H1 (cell line): ENCODE data around the gene GABRR1. TPM values are rescaled to one million over a fixed set of nuclear protein-coding genes. Genes with fewer than 3 reads are reported as not detected.
"Not testable (repeated sequence)": the region's sequence is repeated elsewhere in the genome, so short reads cannot be mapped to it uniquely, and the experiment has no call there.

ENCODE experiments used
- CTCF ChIA-PET: fragments of 300-600 bp; sonication (Branson Sonifier 250); formaldehyde crosslinking; loops from one replicate; lab custom pipeline; 2021; ENCODE audit not compliant: partially characterized antibody; lab: Charles Lee
- POLR2A ChIA-PET: fragments of 300-600 bp; sonication (Branson Sonifier 250); formaldehyde crosslinking; loops from one replicate; lab custom pipeline; 2021; ENCODE audit warnings: inconsistent platforms; ENCODE audit not compliant: partially characterized antibody; lab: Charles Lee
- DNase-seq, 2 experiments: peaks; one replicate each; pipeline versions ENCODE4 v3.0.0 to v3.0.0-alpha.2; 2010 to 2022; ENCODE audit warnings: low spot score in 2 of 2, low read depth in 1 of 2, mixed read lengths in 1 of 2
- FAIRE-seq: peaks from 2 replicates; lab custom pipeline; 2011; peaks lifted over from hg19 to GRCh38; lab: Jason Lieb, UNC
- H2AFZ ChIP-seq: 2 replicates; pipeline ENCODE4 v1.8.1; 2012; ENCODE audit warnings: low read length, inconsistent platforms
- H2AK5ac ChIP-seq: 2 replicates; pipeline ENCODE4 v1.6.1; 2013; ENCODE audit warnings: low read depth, low read length
- H2BK120ac ChIP-seq: replicated peaks from 2 replicates; pipeline ENCODE3; 2013; ENCODE audit warnings: low read depth, low read length, inconsistent platforms
- H2BK12ac ChIP-seq: 2 replicates; pipeline ENCODE4 v1.6.1; 2013; ENCODE audit warnings: low read depth, low read length
- H2BK15ac ChIP-seq: 2 replicates; pipeline ENCODE4 v1.6.1; 2013; ENCODE audit warnings: low read length
- H2BK20ac ChIP-seq: 2 replicates; pipeline ENCODE4 v1.6.1; 2013; ENCODE audit warnings: low read length
- H2BK5ac ChIP-seq: 2 replicates; pipeline ENCODE4 v1.6.1; 2013; ENCODE audit warnings: low read depth, low read length
- H3K14ac ChIP-seq: 2 replicates; pipeline ENCODE4 v1.6.1; 2013; ENCODE audit warnings: inconsistent platforms; ENCODE audit not compliant: insufficient read length
- H3K18ac ChIP-seq: 2 replicates; pipeline ENCODE4 v1.6.1; 2013; ENCODE audit warnings: low read length; ENCODE audit errors: extremely low read depth
- H3K23ac ChIP-seq: 2 replicates; pipeline ENCODE4 v1.6.1; 2013; ENCODE audit warnings: inconsistent platforms; ENCODE audit not compliant: insufficient read length
- H3K23me2 ChIP-seq: 2 replicates; pipeline ENCODE4 v1.6.1; 2013; ENCODE audit warnings: low read depth, low read length
- H3K27ac ChIP-seq: 2 replicates; pipeline ENCODE4 v1.6.1; 2011; ENCODE audit warnings: low read depth, low read length, inconsistent platforms
- H3K27me3 ChIP-seq, 4 experiments: replicated peaks in 1 of 4; 1 replicate in 1 of 4; 2 replicates in 3 of 4; pipeline versions ENCODE4 v1.6.1 to v1.8.1; 2011 to 2013; ENCODE audit warnings: low read length in 3 of 4, mild to moderate bottlenecking in 3 of 4, inconsistent platforms in 2 of 4, mixed read lengths in 2 of 4, moderate library complexity in 1 of 4; ENCODE audit not compliant: control insufficient read depth in 3 of 4, insufficient read depth in 3 of 4; ENCODE audit errors: extremely low read depth in 1 of 4
- H3K36me3 ChIP-seq, 4 experiments: 2 replicates each; pipeline versions ENCODE4 v1.6.1 to v1.8.1; 2011 to 2013; ENCODE audit warnings: mild to moderate bottlenecking in 4 of 4, low read length in 3 of 4, moderate library complexity in 2 of 4, control low read depth in 1 of 4, inconsistent platforms in 1 of 4; ENCODE audit not compliant: insufficient read depth in 4 of 4, control insufficient read depth in 2 of 4
- H3K4ac ChIP-seq: replicated peaks from 2 replicates; pipeline ENCODE3; 2013; ENCODE audit warnings: low read length, low read depth, mixed read lengths, inconsistent platforms; ENCODE audit not compliant: insufficient read length
- H3K4me1 ChIP-seq, 4 experiments: replicated peaks in 1 of 4; 1 replicate in 1 of 4; 2 replicates in 3 of 4; pipeline versions ENCODE4 v1.6.1 to v1.8.1; 2011 to 2013; ENCODE audit warnings: low read length in 3 of 4, inconsistent platforms in 2 of 4, mixed read lengths in 1 of 4; ENCODE audit not compliant: insufficient read depth in 4 of 4, control insufficient read depth in 3 of 4
- H3K4me2 ChIP-seq, 2 experiments: 2 replicates each; pipeline versions ENCODE4 v1.6.1 to v1.8.1; 2011 to 2013; ENCODE audit warnings: low read depth in 2 of 2, low read length in 2 of 2, control low read depth in 1 of 2, inconsistent platforms in 1 of 2, mild to moderate bottlenecking in 1 of 2; ENCODE audit not compliant: insufficient read depth in 1 of 2
- H3K4me3 ChIP-seq, 4 experiments: fragments of 200-600, 300-600 bp in 1 of 4; sonication (generic), shearing (Covaris generic), sonication (Bioruptor Twin) in 1 of 4; 2 replicates each; pipeline versions ENCODE4 v1.5.1 to v1.8.1; 2011 to 2016; ENCODE audit warnings: low read length in 4 of 4, low read depth in 3 of 4, control low read depth in 2 of 4, inconsistent platforms in 2 of 4, mild to moderate bottlenecking in 2 of 4, mixed read lengths in 1 of 4, moderate library complexity in 1 of 4; ENCODE audit not compliant: insufficient read depth in 2 of 4; ENCODE audit errors: extremely low read depth in 1 of 4
- H3K56ac ChIP-seq: replicated peaks from 2 replicates; pipeline ENCODE3; 2013; ENCODE audit warnings: low read depth, mild to moderate bottlenecking, mixed read lengths, low read length, inconsistent platforms; ENCODE audit not compliant: insufficient read length
- H3K79me1 ChIP-seq: 2 replicates; pipeline ENCODE4 v1.6.1; 2013; ENCODE audit warnings: low read depth, low read length, control low read depth
- H3K79me2 ChIP-seq, 2 experiments: 2 replicates each; pipeline versions ENCODE4 v1.6.1 to v1.8.1; 2012 to 2013; ENCODE audit warnings: low read length in 2 of 2, mild to moderate bottlenecking in 2 of 2, inconsistent platforms in 1 of 2; ENCODE audit not compliant: insufficient read depth in 2 of 2, control insufficient read depth in 1 of 2
- H3K9ac ChIP-seq, 4 experiments: replicated peaks in 1 of 4; 1 replicate in 1 of 4; 2 replicates in 3 of 4; pipeline versions ENCODE4 v1.6.1 to v1.8.1; 2011 to 2013; ENCODE audit warnings: low read depth in 3 of 4, low read length in 3 of 4, control low read depth in 2 of 4, mild to moderate bottlenecking in 2 of 4, moderate library complexity in 2 of 4, inconsistent platforms in 1 of 4; ENCODE audit errors: extremely low read depth in 1 of 4
- H3K9me3 ChIP-seq, 2 experiments: 2 replicates each; pipeline versions ENCODE4 v1.6.1 to v1.8.1; 2012 to 2013; ENCODE audit warnings: mild to moderate bottlenecking in 2 of 2, moderate library complexity in 2 of 2, control low read depth in 1 of 2, inconsistent platforms in 1 of 2, low read depth in 1 of 2, low read length in 1 of 2, mixed read lengths in 1 of 2; ENCODE audit not compliant: insufficient read depth in 2 of 2
- H4K20me1 ChIP-seq, 2 experiments: replicated peaks in 1 of 2; 2 replicates each; pipeline versions ENCODE3 to v1.8.1; 2011 to 2013; ENCODE audit warnings: inconsistent platforms in 2 of 2, low read length in 2 of 2, mild to moderate bottlenecking in 1 of 2; ENCODE audit not compliant: insufficient read depth in 2 of 2, control insufficient read depth in 1 of 2
- H4K5ac ChIP-seq: 2 replicates; pipeline ENCODE4 v1.6.1; 2013; ENCODE audit warnings: low read length, low read depth, mixed read lengths, inconsistent platforms; ENCODE audit not compliant: insufficient read length
- H4K8ac ChIP-seq: 2 replicates; pipeline ENCODE4 v1.8.0; 2013; ENCODE audit warnings: mild to moderate bottlenecking, moderate library complexity, low read length, inconsistent platforms; ENCODE audit not compliant: insufficient read depth; ENCODE audit errors: extremely low read depth
- H4K91ac ChIP-seq: replicated peaks from 2 replicates; pipeline ENCODE3; 2013; ENCODE audit warnings: low read length, mixed read lengths, inconsistent platforms; ENCODE audit not compliant: insufficient read length
- CTCF ChIP-seq, 3 experiments: IDR thresholded peaks; 1 replicate in 2 of 3; 2 replicates in 1 of 3; pipeline versions ENCODE4 v1.5.1 to v1.6.1; 2011; ENCODE audit warnings: low read length in 3 of 3, mild to moderate bottlenecking in 3 of 3, inconsistent platforms in 2 of 3, low read depth in 1 of 3, moderate library complexity in 1 of 3; ENCODE audit not compliant: insufficient read depth in 1 of 3; ENCODE audit errors: control extremely low read depth in 1 of 3
- JUND ChIP-seq: IDR thresholded peaks from 2 replicates; pipeline ENCODE4 v1.6.1; 2011; ENCODE audit warnings: mild to moderate bottlenecking, improper control_type of control experiment, low read length
- KDM5A ChIP-seq: fragments of 200-600 bp; IDR thresholded peaks from 2 replicates; pipeline ENCODE4 v1.7.1; 2012; ENCODE audit warnings: mild to moderate bottlenecking, low read length, inconsistent platforms, mixed read lengths
- POU5F1 ChIP-seq: IDR thresholded peaks from 2 replicates; pipeline ENCODE4 v1.6.1; 2011; ENCODE audit warnings: low read depth, mild to moderate bottlenecking, low read length, moderate library complexity
- WGBS, 2 experiments: shearing (Covaris generic) in 1 of 2; methylation state at CpG; one replicate each; pipeline versions ENCODE4 v1.1.6 to v1.1.7; 2013 to 2015; ENCODE audit warnings: low lambda C conversion rate in 2 of 2, mixed read lengths in 2 of 2, inconsistent platforms in 1 of 2, low coverage in 1 of 2, missing lambda C conversion rate in 1 of 2; ENCODE audit not compliant: insufficient replicate concordance in 2 of 2, insufficient coverage in 1 of 2, insufficient read length in 1 of 2; ENCODE audit errors: extremely low coverage in 1 of 2, missing lambda C conversion rate in 1 of 2; 5-methylcytosine and 5-hydroxymethylcytosine counted together
- polyA plus RNA-seq, 7 experiments: library from polyadenylated mRNA; depleted of rRNA in 3 of 7; stranded (reverse) in 5 of 7; unstranded in 2 of 7; fragments of >200 nt in 5 of 7; fragments of 200-250 nt in 2 of 7; gene quantifications; 1 replicate in 5 of 7; 2 replicates in 1 of 7; 4 replicates in 1 of 7; pipeline versions ENCODE4 v1.2.1 to v1.2.3, GENCODE V29; 2011 to 2013; ENCODE audit warnings: missing spikeins in 2 of 7, mixed read lengths in 2 of 7
- total RNA-seq: library from RNA; stranded (reverse); fragmentation: NEBNext Ultra II Directional; extraction: Animal tissue kit (Norgen Biotek cat#: 25700); gene quantifications from 2 replicates; pipeline ENCODE4 v1.2.1, GENCODE V29; 2021

Gene GABRR1
- total and polyA plus RNA-seq, 2 of the 8 experiments (the other 6 are each of a cell fraction or from before 2014, with no cell fraction given): 0.60 to 0.63 TPM

- no peak for TF ChIP-seq CTCF (IDR thresholded peaks at IDR 0.05; ENCODE audit: control extremely low read depth in 1 of 3, insufficient read depth in 1 of 3, low read depth in 1 of 3, low read length in 3 of 3)
- no peak for TF ChIP-seq JUND
- no peak for TF ChIP-seq POU5F1
- no peak for TF ChIP-seq KDM5A
Observed at GRCh38 chr6:89131599-89131998, 85.6 kb downstream of the GABRR1 start (continued).

DNA sequence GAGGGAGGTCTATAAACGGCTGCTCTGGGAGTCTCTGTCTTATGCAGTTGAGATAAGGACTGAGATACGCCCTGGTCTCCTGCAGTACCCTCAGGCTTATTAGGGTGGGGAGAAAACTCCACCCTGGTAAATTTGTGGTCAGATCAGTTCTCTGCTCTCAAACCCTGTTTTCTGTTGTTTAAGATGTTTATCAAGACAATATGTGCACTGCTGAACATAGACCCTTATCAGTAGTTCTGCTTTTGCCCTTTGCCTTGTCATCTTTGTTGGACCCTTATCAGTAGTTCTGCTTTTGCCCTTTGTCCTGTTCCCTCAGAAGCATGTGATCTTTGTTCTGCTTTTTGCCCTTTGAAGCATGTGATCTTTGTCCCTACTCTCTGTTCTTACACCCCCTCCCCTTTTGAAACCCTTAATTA lies 88.9 kb downstream of the GABRR1 start:
- 76% methylated on average over 2 of the region's 2 CpGs; no CpG with 5 or more reads in 1 of the 2 experiments for WGBS, 2 experiments
- not testable (repeated sequence) for H4K8ac ChIP-seq, H2AFZ ChIP-seq, H3K4me2 ChIP-seq, H2BK12ac ChIP-seq, H3K23me2 ChIP-seq, H3K18ac ChIP-seq, FAIRE-seq, H2AK5ac ChIP-seq, H3K27ac ChIP-seq, H2BK15ac ChIP-seq, H4K20me1 ChIP-seq, H2BK20ac ChIP-seq, DNase-seq, H4K91ac ChIP-seq, H3K36me3 ChIP-seq, H3K9ac ChIP-seq, H2BK5ac ChIP-seq, H3K79me1 ChIP-seq, H3K14ac ChIP-seq, H3K56ac ChIP-seq, H3K4me3 ChIP-seq, H3K9me3 ChIP-seq, H4K5ac ChIP-seq, H2BK120ac ChIP-seq, H3K79me2 ChIP-seq, H3K23ac ChIP-seq, H3K4ac ChIP-seq, H3K27me3 ChIP-seq, H3K4me1 ChIP-seq
- ChIA-PET CTCF (interaction anchor here (1.0 to 2.1 kb wide), 3 partner anchors 9 to 145 kb away, joined by 3 to 8 read pairs (median 7); no protein-coding TSS in a partner anchor), POLR2A (interaction anchor here (0.7 kb wide), 1 partner anchor 1539 kb away, joined by 3 read pairs; no protein-coding TSS in a partner anchor)
